Esophagus muscularis mucosa (tissue), 3 donors: ENCODE data around the gene ZNF789.

Experiments
- CTCF ChIP-seq, 3 experiments: fragments of 200-600 bp in 2 of 3; fragments of 450-650 bp in 1 of 3; sonication (generic) in 2 of 3; IDR thresholded peaks; one replicate each; pipeline ENCODE4 v1.5.1; 2017 to 2019; ENCODE audit warnings: antibody characterized with exemption in 3 of 3, mild to moderate bottlenecking in 2 of 3, moderate library complexity in 1 of 3
- POLR2A ChIP-seq: fragments of 450-650 bp; IDR thresholded peaks from one replicate; pipeline ENCODE4 v1.6.1; 2017; ENCODE audit warnings: antibody characterized with exemption, moderate library complexity, mild to moderate bottlenecking, low read depth

GRCh38 chr7:99473315-99473596 lies 566 bp downstream of the ZNF789 start:
- TF ChIP-seq CTCF (IDR thresholded peaks at IDR 0.05) (no peak), POLR2A (no peak)
